Astrocyte (in vitro differentiated cells and primary cell): ENCODE results near the gene MORN3.

Experiments used
- CTCF ChIP-seq: IDR thresholded peaks from 2 replicates; pipeline ENCODE4 v1.5.1; 2011; ENCODE audit warnings: low read depth, mild to moderate bottlenecking, inconsistent platforms, low read length, moderate library complexity; ENCODE audit not compliant: insufficient read depth
- EZH2 ChIP-seq: IDR thresholded peaks from 2 replicates; pipeline ENCODE4 v1.6.1; 2012; ENCODE audit warnings: mild to moderate bottlenecking, low read length, inconsistent platforms; ENCODE audit not compliant: insufficient read depth

- TF ChIP-seq CTCF (no peak), EZH2 (no peak)
These were observed 36.1 kb upstream of the MORN3 start for GRCh38 chr12:121705514-121705913.
